IPS-15b (cell line): ENCODE measurements around the gene ATP2C1.

ENCODE experiments used
- H3K27me3 ChIP-seq: one replicate; pipeline ENCODE4 v1.6.1; 2013; ENCODE audit warnings: low read length; ENCODE audit not compliant: control insufficient read depth, insufficient read depth
- H3K36me3 ChIP-seq: one replicate; pipeline ENCODE4 v1.6.1; 2013; ENCODE audit warnings: low read length; ENCODE audit not compliant: control insufficient read depth, insufficient read depth
- H3K4me1 ChIP-seq: one replicate; pipeline ENCODE4 v1.6.1; 2013; ENCODE audit warnings: mild to moderate bottlenecking, low read length; ENCODE audit not compliant: control insufficient read depth, insufficient read depth
- H3K4me3 ChIP-seq: one replicate; pipeline ENCODE4 v1.5.1; 2013; ENCODE audit warnings: low read depth, low read length
- H3K9ac ChIP-seq: one replicate; pipeline ENCODE4 v1.6.1; 2013; ENCODE audit warnings: low read depth, mild to moderate bottlenecking, low read length
- H3K9me3 ChIP-seq: one replicate; pipeline ENCODE4 v1.6.1; 2013; ENCODE audit warnings: mild to moderate bottlenecking, low read length; ENCODE audit not compliant: control insufficient read depth, insufficient read depth

Gene ATP2C1

DNA sequence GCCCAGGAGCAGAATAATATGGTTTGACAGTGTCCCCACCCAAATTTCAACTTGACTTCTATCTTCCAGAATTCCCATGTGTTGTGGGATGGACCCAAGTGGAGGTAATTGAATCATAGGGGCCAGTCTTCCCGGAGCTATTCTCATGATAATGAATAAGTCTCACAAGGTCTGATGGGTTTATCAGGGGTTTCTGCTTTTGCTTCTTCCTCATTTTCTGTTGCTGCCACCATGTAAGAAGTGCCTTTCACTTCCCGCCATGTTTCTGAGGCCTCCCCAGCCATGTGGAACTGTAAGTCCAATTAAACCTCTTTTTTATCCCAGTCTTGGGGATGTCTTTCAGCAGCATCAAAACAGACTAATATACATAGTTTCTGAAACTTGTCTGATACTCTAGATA is 28.4 kb upstream of the ATP2C1 start:
- Histone ChIP-seq H3K4me3 (no peak overlapping the region), H3K4me1 (no peaks in the 10 kb centered on the region), H3K36me3 (no peaks in the 10 kb centered on the region), H3K27me3 (no peaks in the 10 kb centered on the region), H3K9ac (no peak overlapping the region), H3K9me3 (no peaks in the 10 kb centered on the region)

DNA sequence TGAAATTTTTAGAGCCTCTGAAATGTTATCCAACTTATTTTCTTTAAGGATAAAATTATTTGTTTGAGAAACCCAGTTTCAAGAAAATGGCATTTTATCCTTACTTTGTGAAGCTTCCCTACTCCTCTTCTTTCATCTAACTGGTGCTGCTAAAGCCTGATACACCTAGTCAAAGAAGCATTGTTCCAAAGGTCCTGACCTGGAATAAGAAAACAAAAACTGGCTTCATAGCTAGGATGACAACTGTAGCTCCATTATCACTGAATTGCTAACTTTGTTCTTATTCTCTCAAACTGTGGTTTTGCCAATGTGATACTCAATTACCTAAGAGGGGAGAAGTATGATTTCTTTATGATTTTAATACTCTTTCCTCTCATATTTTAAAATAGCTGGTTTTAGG is 27.6 kb upstream of the ATP2C1 start:
- H3K9ac ChIP-seq: no peak overlapping the region
- no peaks in the 10 kb centered on the region for H3K4me1 ChIP-seq
- H3K36me3 ChIP-seq: no peaks in the 10 kb centered on the region
- no peaks in the 10 kb centered on the region for H3K9me3 ChIP-seq
- no peak overlapping the region for H3K4me3 ChIP-seq
- no peaks in the 10 kb centered on the region for H3K27me3 ChIP-seq

DNA sequence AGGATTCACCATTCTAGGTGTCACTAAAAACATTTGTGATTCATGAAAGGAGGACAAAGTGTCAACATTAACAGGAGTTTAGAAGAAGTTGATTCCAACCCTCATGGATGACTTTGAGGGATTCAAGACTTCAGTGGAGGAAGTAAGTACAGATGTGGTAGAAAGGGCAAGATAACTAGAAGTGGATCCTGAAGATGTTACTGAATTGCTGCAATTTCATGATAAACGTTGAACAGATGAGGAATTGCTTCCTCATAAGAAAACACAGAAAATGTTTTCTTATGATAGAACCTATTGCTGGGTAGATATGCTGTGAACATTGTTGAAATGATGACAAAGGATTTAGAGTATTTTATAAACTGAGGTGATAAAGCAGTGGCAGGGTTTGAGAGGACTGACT is 23.5 kb upstream of the ATP2C1 start:
- no peaks in the 10 kb centered on the region for H3K36me3 ChIP-seq
- H3K9ac ChIP-seq: no peak overlapping the region
- H3K4me3 ChIP-seq: no peak overlapping the region
- no peaks in the 10 kb centered on the region for H3K9me3 ChIP-seq
- no peaks in the 10 kb centered on the region for H3K4me1 ChIP-seq
- H3K27me3 ChIP-seq: no peaks in the 10 kb centered on the region

DNA sequence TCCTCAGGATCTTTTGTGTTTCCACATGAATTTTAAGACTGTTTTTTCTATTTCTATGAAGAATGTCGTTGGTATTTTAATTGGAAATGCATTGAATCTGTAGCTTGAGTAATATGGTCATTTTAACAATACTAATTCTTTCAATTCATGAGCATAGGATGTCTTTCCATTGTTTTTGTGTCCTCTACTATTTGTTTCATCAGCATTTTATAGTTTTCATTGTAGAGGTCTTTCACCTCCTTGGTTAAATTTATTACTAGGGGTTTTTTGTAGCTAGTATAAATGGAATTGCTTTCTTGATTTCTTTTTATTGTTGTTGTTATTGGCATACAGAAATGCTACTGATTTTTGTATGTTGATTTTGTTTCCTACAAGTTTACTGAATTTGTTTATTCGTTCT is 17.3 kb upstream of the ATP2C1 start:
- Histone ChIP-seq H3K4me3 (no peak overlapping the region), H3K4me1 (no peaks in the 10 kb centered on the region), H3K27me3 (no peaks in the 10 kb centered on the region), H3K9me3 (no peaks in the 10 kb centered on the region), H3K9ac (no peak overlapping the region), H3K36me3 (no peaks in the 10 kb centered on the region)

DNA sequence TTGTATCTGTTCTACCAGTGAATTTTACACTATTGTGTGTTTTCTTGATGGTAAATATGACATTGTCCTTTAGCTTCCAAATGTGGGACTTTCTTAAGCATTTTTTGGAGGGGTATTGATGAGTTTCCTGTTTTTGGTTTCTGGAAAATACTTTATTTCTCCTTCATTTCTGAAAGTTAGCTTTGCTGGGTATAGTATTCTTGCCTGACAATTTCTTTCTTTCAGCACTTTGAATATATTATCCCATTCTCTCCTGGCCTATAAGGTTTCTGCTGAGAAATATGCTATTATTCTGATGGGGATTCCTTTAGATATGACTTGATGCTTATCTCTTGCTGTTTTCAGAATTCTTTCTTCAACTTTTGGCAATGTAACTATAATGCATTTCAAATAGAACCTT is 15.4 kb upstream of the ATP2C1 start:
- Histone ChIP-seq H3K4me3 (no peak overlapping the region), H3K4me1 (no peaks in the 10 kb centered on the region), H3K9me3 (no peaks in the 10 kb centered on the region), H3K9ac (no peak overlapping the region), H3K27me3 (no peaks in the 10 kb centered on the region), H3K36me3 (no peaks in the 10 kb centered on the region)

DNA sequence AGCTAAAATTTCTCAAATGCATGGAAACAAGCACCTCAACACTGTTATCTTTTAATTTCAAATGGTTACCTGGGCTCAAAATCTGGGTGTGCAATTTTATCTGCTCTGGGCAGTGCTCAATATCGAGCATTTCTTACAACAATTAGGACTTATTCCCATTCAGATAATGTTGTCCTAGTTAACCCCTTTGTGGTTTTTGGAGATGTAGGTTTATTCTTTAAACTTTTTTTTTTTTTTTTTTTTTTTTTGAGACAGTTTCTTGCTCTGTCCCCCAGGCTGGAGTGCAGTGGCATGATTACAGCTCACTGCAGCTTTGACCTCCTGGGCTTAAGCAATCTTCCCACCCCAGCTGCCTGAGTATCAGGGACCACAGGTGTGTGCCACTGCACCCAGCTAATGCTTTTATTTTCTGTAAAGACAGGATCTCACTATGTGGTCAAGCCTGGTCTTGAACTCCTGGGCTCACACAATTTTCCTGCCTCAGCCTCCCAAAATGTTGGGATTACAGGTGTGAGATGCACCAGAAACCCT is 4.4 kb upstream of the ATP2C1 start:
- H3K36me3 ChIP-seq: no peaks in the 10 kb centered on the region
- no peaks in the 10 kb centered on the region for H3K9me3 ChIP-seq
- no peak overlapping the region for H3K4me3 ChIP-seq
- H3K4me1 ChIP-seq: no peaks in the 10 kb centered on the region
- no peak overlapping the region for H3K9ac ChIP-seq
- H3K27me3 ChIP-seq: no peaks in the 10 kb centered on the region

DNA sequence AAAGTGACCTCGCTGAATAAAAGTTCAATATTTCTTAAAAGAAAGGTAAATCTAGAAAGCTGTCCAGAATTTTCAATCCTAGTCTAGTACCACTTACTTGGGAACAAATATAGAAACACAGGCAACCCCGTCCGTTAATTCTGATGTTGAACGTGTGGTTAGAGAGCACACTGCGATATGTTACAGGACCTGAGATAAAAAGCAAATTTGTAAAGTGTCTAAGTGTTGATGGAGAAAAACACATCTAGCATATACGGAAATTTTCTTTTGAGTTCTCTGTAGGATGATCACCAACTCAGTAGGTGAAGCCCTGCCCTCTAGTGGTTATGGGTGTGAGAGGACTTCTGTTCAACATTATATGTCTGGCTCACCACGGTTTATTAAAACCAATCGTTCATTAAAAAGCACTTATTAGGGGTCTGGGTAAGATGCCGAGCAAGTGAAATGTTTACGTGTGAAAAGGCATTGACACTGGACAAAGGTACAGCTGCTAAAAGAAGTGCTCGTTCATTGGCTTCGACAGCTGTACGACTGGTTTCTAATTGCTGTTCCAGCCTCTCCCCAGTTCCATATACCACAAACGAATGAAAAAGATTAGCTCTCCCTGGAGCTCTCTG is 1.0 kb upstream of the ATP2C1 start:
- no peaks in the 10 kb centered on the region for H3K27me3 ChIP-seq
- peak overlapping the region; percentile 91 for H3K4me3 ChIP-seq
- H3K9ac ChIP-seq: peak overlapping the region; percentile 82
- H3K4me1 ChIP-seq: peaks cover 14% of the 10 kb centered on the region
- no peaks in the 10 kb centered on the region for H3K36me3 ChIP-seq
- H3K9me3 ChIP-seq: no peaks in the 10 kb centered on the region

DNA sequence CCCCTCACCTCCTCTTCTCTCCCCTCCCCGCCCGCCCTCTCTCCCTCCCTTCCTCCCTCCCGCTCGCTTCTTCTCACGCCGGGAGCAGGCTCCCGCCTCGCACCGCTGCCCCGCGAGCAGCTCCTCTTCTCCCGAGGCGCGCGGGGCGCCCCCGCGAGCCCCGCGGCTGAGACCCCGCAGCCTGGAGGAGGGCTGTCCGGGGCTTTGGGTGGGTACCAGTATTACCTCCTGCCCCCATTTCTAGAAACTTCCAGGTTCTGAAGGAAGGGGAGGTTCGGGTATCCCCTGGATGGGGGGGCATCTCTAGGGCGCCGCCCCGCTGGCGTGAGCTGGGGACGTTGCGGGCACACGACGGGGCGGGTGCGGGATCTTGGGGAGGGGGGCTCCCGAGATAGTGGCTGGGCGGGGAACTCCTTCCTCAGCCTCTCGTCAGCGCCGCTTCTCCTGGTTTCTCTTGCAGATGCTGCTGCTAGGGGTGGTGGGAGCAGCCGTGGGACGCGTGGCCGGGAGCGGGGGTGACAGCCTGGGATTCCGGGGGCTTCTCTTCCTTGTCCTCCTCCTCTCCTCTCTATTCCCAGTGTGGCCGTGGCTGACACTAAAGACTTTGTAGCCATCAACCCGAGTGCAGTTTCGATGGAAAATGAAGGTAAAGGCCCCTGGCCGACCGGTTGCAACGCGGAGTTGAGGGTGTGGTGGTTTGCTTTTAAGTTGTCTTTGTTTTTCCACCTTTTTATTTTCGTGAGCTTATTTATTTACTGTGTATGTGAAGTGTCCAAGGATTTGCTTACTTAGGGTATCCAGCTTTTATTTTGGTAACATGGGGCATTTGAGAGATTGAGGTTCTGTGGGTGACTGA is 474 bp downstream of the ATP2C1 start:
- H3K4me3 ChIP-seq: peak overlapping the region; percentile 91
- H3K4me1 ChIP-seq: peaks cover 23% of the 10 kb centered on the region
- no peaks in the 10 kb centered on the region for H3K36me3 ChIP-seq
- H3K27me3 ChIP-seq: no peaks in the 10 kb centered on the region
- H3K9me3 ChIP-seq: no peaks in the 10 kb centered on the region
- H3K9ac ChIP-seq: peak overlapping the region; percentile 66

DNA sequence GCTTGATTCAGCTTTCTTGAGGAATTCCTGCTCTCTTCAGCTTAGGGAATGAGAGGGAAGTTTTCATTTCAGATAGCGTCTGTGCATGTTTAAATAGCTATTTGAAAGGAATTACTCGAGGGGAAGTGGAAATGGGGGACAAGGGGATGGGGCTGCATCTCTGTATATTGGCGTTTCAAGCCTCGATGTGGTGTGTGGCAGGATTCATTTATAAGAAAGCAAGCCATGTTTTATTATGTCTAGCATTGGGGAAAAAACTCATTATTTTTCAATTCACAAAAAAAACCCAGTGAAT is 1.0 kb downstream of the ATP2C1 start:
- Histone ChIP-seq H3K36me3 (no peaks in the 10 kb centered on the region), H3K4me1 (peaks cover 23% of the 10 kb centered on the region), H3K9me3 (no peaks in the 10 kb centered on the region), H3K4me3 (peak overlapping the region; percentile 91), H3K9ac (peak overlapping the region; percentile 66), H3K27me3 (no peaks in the 10 kb centered on the region)

DNA sequence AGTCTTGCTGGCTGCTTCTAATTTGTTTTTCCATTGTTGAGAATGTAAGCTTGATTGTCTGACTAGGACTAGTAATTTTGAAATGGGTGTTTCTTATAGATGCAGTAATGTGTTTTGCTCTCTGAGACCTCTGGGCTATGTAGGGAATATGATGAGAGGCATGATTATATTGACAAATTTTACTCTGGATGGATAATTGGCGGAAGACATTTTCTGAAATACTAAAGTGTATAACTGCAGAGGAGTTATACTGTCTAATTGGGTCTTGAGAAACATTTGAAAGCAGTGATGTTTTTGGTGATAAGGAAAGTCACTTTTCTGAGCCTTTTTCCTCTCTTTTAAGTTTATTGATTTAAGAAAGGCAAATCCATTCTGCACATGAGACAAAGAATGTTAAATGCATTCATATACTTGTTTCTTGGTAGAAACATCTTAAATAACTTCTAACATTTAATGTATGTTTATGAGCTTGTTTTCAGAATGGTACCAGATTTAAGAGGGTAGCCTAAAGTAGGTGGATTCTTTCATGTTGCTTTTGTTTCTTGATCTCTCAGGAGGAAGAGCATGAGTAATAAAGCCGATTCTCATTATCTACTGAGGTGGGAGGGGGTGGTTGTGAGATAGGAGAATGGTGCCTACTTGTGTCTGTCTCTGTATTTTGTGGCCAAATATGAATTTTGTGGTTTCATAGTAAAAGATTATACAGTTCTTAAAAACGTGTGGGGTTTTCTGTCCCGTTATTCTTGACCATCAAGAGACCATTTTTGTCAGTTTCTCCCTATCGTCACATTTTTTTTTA is 2.0 kb downstream of the ATP2C1 start:
- H3K4me3 ChIP-seq: peak overlapping the region; percentile 91
- H3K9ac ChIP-seq: peak overlapping the region; percentile 26
- peaks cover 27% of the 10 kb centered on the region for H3K4me1 ChIP-seq
- no peaks in the 10 kb centered on the region for H3K36me3 ChIP-seq
- H3K9me3 ChIP-seq: no peaks in the 10 kb centered on the region
- H3K27me3 ChIP-seq: no peaks in the 10 kb centered on the region

DNA sequence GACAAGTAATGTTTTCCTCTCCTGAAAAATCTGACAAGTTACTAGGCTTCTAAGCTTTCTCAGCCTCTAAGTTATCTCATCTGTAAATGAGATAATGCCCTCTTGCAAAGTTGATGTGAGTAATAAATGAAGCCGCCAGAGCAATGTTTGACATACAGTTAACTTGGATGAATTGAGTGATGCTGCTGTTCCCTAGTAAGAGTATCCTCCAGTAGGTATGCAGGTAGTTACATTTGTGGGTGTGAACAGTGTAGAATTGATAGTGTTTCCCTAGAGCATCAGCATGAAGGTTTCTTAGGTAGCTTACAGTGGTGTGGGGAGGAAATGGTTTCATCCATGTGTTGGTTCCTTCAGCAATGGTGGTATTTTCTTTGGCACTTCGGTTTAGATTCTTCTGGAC is 3.4 kb downstream of the ATP2C1 start:
- H3K9me3 ChIP-seq: no peaks in the 10 kb centered on the region
- H3K4me1 ChIP-seq: peaks cover 37% of the 10 kb centered on the region
- H3K4me3 ChIP-seq: no peak overlapping the region
- H3K27me3 ChIP-seq: no peaks in the 10 kb centered on the region
- H3K9ac ChIP-seq: no peak overlapping the region
- H3K36me3 ChIP-seq: no peaks in the 10 kb centered on the region
